ENCODE data around the gene IRX2. TPM values are rescaled to one million over a fixed set of nuclear protein-coding genes. Genes with fewer than 3 reads are reported as not detected.

IRX2 gene
- total and polyA plus RNA-seq, 2 donors (not counting 1 experiment from before 2014, with no cell fraction given) = not detected

- no peaks in the 10 kb centered on the region for H3K36me3 ChIP-seq (replicated peaks in 1 of 2; ENCODE audit: control extremely low read depth in 1 of 2, control insufficient read depth in 1 of 2, extremely low read depth in 1 of 2, insufficient read depth in 2 of 2, low read length in 1 of 2)
- H3K9ac ChIP-seq (ENCODE audit: low read length) = no peak overlapping the region
- DNase-seq = no peak
- CTCF ChIA-PET = no interaction called here
- peaks cover 0 to 37% (median 9%) of the 10 kb centered on the region in 4 experiments for H3K27me3 ChIP-seq (replicated peaks in 1 of 4; ENCODE audit: control extremely low read depth in 1 of 4, control insufficient read depth in 3 of 4, insufficient read depth in 4 of 4, low read length in 3 of 4)
- H3K4me3 ChIP-seq (ENCODE audit: control extremely low read depth in 1 of 5, extremely low read depth in 1 of 5, insufficient read depth in 1 of 5, low read depth in 2 of 5, low read length in 4 of 5) = no peak overlapping the region
- no peak for TF ChIP-seq CTCF (IDR thresholded peaks at IDR 0.05)
- TF ChIP-seq EZH2 (IDR thresholded peaks at IDR 0.05; ENCODE audit: borderline replicate concordance, insufficient read depth, low read depth, low read length, poor library complexity, severe bottlenecking) = no peak
- no peak overlapping the region for H3K4me2 ChIP-seq (replicated peaks; ENCODE audit: low read depth, low read length, poor library complexity, severe bottlenecking)
- no peak for ATAC-seq (ENCODE audit: low read depth)
- WGBS (ENCODE audit: insufficient coverage) = 68% methylated on average over 3 of the region's 3 CpGs
- Mint-ChIP-seq H3K9me3 (ENCODE audit: insufficient read depth) (no peaks in the 10 kb centered on the region), H3K4me3 (no peak overlapping the region), H3K27me3 (peaks cover 45% of the 10 kb centered on the region), H3K27ac (no peak overlapping the region), H3K4me1 (peaks cover 8% of the 10 kb centered on the region)
- H3K9me3 ChIP-seq (ENCODE audit: control extremely low read depth in 1 of 3, control insufficient read depth in 2 of 3, insufficient read depth in 1 of 3, low read length in 2 of 3) = peaks cover 0 to 41% (median 0%) of the 10 kb centered on the region in 3 donors
- no peaks in the 10 kb centered on the region for H3K79me2 ChIP-seq (ENCODE audit: control insufficient read depth, insufficient read depth, low read length)
- no peak overlapping the region for H3K27ac ChIP-seq (ENCODE audit: low read length in 2 of 2)
- peaks cover 0 to 3% of the 10 kb centered on the region in 2 donors for H3K4me1 ChIP-seq (ENCODE audit: control insufficient read depth in 2 of 2, insufficient read depth in 2 of 2, low read length in 2 of 2)
- H4K20me1 ChIP-seq (ENCODE audit: control insufficient read depth, insufficient read depth, low read length, poor library complexity, severe bottlenecking) = no peaks in the 10 kb centered on the region
- intact Hi-C loops (cut with micrococcal nuclease) = no loop called here
- no peak overlapping the region for H2AFZ ChIP-seq (ENCODE audit: insufficient read depth, low read depth, low read length, poor library complexity, severe bottlenecking)
- POLR2A ChIA-PET = no interaction called here
Observed at GRCh38 chr5:2759091-2759490, 7.6 kb upstream of the IRX2 start.

GRCh38 chr5:2758632-2759031 is 7.2 kb upstream of the IRX2 start:
- H3K4me3 Mint-ChIP-seq = no peak overlapping the region
- POLR2A ChIA-PET = no interaction called here
- Histone ChIP-seq H3K27me3 (replicated peaks in 1 of 4; ENCODE audit: control extremely low read depth in 1 of 4, control insufficient read depth in 3 of 4, insufficient read depth in 4 of 4, low read length in 3 of 4) (peaks cover 0 to 38% (median 9%) of the 10 kb centered on the region in 4 experiments), H3K79me2 (ENCODE audit: control insufficient read depth, insufficient read depth, low read length) (no peaks in the 10 kb centered on the region), H3K4me2 (replicated peaks; ENCODE audit: low read depth, low read length, poor library complexity, severe bottlenecking) (no peak overlapping the region), H4K20me1 (ENCODE audit: control insufficient read depth, insufficient read depth, low read length, poor library complexity, severe bottlenecking) (no peaks in the 10 kb centered on the region), H3K9ac (ENCODE audit: low read length) (no peak overlapping the region), H3K9me3 (ENCODE audit: control extremely low read depth in 1 of 3, control insufficient read depth in 2 of 3, insufficient read depth in 1 of 3, low read length in 2 of 3) (peaks cover 0 to 39% (median 0%) of the 10 kb centered on the region in 3 donors), H3K27ac (ENCODE audit: low read length in 2 of 2) (no peak overlapping the region), H2AFZ (ENCODE audit: insufficient read depth, low read depth, low read length, poor library complexity, severe bottlenecking) (no peak overlapping the region), H3K36me3 (replicated peaks in 1 of 2; ENCODE audit: control extremely low read depth in 1 of 2, control insufficient read depth in 1 of 2, extremely low read depth in 1 of 2, insufficient read depth in 2 of 2, low read length in 1 of 2) (no peaks in the 10 kb centered on the region), H3K4me3 (ENCODE audit: control extremely low read depth in 1 of 5, extremely low read depth in 1 of 5, insufficient read depth in 1 of 5, low read depth in 2 of 5, low read length in 4 of 5) (no peak overlapping the region), H3K4me1 (ENCODE audit: control insufficient read depth in 2 of 2, insufficient read depth in 2 of 2, low read length in 2 of 2) (peaks cover 0 to 3% of the 10 kb centered on the region in 2 donors)
- H3K27ac Mint-ChIP-seq = no peak overlapping the region
- DNase-seq = no peak
- ATAC-seq (ENCODE audit: low read depth) = no peak
- no peaks in the 10 kb centered on the region for H3K9me3 Mint-ChIP-seq (ENCODE audit: insufficient read depth)
- CTCF ChIA-PET = no interaction called here
- TF ChIP-seq EZH2 (IDR thresholded peaks at IDR 0.05; ENCODE audit: borderline replicate concordance, insufficient read depth, low read depth, low read length, poor library complexity, severe bottlenecking) = no peak
- no peak for TF ChIP-seq CTCF (IDR thresholded peaks at IDR 0.05)
- H3K27me3 Mint-ChIP-seq = peaks cover 44% of the 10 kb centered on the region
- H3K4me1 Mint-ChIP-seq = peaks cover 8% of the 10 kb centered on the region
- 14% methylated on average over 1 of the region's 6 CpGs for WGBS (ENCODE audit: insufficient coverage)
- intact Hi-C loops (cut with micrococcal nuclease) = no loop called here
